Measurements from ENCODE around the gene LCA5. TPM values are rescaled to one million over a fixed set of nuclear protein-coding genes. Genes with fewer than 3 reads are reported as not detected.
"Not testable (repeated sequence)": the region's sequence is repeated elsewhere in the genome, so short reads cannot be mapped to it uniquely, and the experiment has no call there.

The LCA5 gene
- total RNA-seq, 1 donor from 2014 or later: 6.2 TPM

DNA sequence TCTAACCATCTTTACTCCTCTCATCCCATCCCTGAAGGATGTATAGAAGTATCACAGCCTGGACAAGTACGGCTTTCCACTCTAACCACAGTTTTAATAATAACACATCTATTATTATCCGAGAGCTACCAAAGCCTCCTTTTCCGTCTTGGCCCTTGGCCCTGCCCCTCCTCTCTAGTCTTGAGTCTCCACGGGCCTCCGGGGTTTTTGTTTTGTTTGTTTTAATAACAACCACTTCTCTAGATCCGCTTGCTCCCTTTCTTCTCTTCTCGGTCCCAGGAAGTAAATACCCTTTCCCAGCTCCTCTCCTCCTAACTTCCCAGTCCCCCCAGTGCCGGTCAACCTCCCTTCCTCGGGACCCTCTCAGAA is 661 bp downstream of the LCA5 start:
- no peaks in the 10 kb centered on the region for H3K27me3 Mint-ChIP-seq (ENCODE audit: low read depth, unreplicated experiment)
- FAIRE-seq: no peak

DNA sequence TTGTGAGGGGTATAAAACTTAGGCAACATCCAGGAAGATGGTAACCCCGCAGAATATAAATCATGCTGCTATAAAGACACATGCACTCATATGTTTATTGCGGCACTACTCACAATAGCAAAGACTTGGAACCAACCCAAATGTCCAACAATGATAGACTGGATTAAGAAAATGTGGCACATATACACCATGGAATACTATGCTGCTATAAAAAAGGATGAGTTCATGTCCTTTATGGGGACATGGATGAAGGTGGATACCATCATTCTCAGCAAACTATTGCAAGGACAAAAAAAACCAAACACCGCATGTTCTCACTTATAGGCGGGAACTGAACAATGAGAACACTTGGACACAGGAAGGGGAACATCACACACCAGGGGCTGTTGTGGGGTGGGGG is 7.7 kb downstream of the LCA5 start:
- H3K27ac ChIP-seq (ENCODE audit: low read depth, low read length); H3K27me3 ChIP-seq (ENCODE audit: insufficient read depth, low read length); H3K9me3 Mint-ChIP-seq (ENCODE audit: unreplicated experiment); H3K36me3 Mint-ChIP-seq (ENCODE audit: low read depth, unreplicated experiment); H3K9ac ChIP-seq (ENCODE audit: low read length); H3K4me3 Mint-ChIP-seq (ENCODE audit: unreplicated experiment); H3K4me3 ChIP-seq (ENCODE audit: insufficient read depth, low read depth, low read length); H3K27ac Mint-ChIP-seq (ENCODE audit: unreplicated experiment); H3K4me1 ChIP-seq (ENCODE audit: insufficient read depth, low read length); DNase-seq (ENCODE audit: low read depth); H3K36me3 ChIP-seq (ENCODE audit: insufficient read depth, low read length); H3K27me3 Mint-ChIP-seq (ENCODE audit: low read depth, unreplicated experiment); H4K20me1 ChIP-seq (ENCODE audit: insufficient read depth, low read length); FAIRE-seq; H2AFZ ChIP-seq (ENCODE audit: low read depth, low read length); H3K9me3 ChIP-seq (ENCODE audit: insufficient read depth, low read depth, low read length); H3K4me2 ChIP-seq (ENCODE audit: low read length): not testable (repeated sequence)
- H3K4me1 Mint-ChIP-seq (ENCODE audit: low read depth, unreplicated experiment): peaks cover 11% of the 10 kb centered on the region
- H3K79me2 ChIP-seq (ENCODE audit: insufficient read depth, low read length): peaks cover 30% of the 10 kb centered on the region

More for the DNA sequence above, 661 bp downstream of the LCA5 start:
- no peaks in the 10 kb centered on the region for H3K27me3 ChIP-seq (ENCODE audit: insufficient read depth, low read length)
- DNase-seq (ENCODE audit: low read depth): no peak
- H3K4me3 Mint-ChIP-seq (ENCODE audit: unreplicated experiment): no peak overlapping the region
- peaks cover 1% of the 10 kb centered on the region for H3K36me3 Mint-ChIP-seq (ENCODE audit: low read depth, unreplicated experiment)
- H3K4me1 Mint-ChIP-seq (ENCODE audit: low read depth, unreplicated experiment): no peaks in the 10 kb centered on the region
- peaks cover 47% of the 10 kb centered on the region for H3K79me2 ChIP-seq (ENCODE audit: insufficient read depth, low read length)
- peak overlapping the region; percentile 97 for H3K9ac ChIP-seq (ENCODE audit: low read length)
- H3K4me3 ChIP-seq (ENCODE audit: insufficient read depth, low read depth, low read length): peak overlapping the region; percentile 90
- no peaks in the 10 kb centered on the region for H3K9me3 ChIP-seq (ENCODE audit: insufficient read depth, low read depth, low read length)
- no peak overlapping the region for H3K27ac Mint-ChIP-seq (ENCODE audit: unreplicated experiment)
- H2AFZ ChIP-seq (ENCODE audit: low read depth, low read length): peak overlapping the region; percentile 74
- TF ChIP-seq, protein P1, sequence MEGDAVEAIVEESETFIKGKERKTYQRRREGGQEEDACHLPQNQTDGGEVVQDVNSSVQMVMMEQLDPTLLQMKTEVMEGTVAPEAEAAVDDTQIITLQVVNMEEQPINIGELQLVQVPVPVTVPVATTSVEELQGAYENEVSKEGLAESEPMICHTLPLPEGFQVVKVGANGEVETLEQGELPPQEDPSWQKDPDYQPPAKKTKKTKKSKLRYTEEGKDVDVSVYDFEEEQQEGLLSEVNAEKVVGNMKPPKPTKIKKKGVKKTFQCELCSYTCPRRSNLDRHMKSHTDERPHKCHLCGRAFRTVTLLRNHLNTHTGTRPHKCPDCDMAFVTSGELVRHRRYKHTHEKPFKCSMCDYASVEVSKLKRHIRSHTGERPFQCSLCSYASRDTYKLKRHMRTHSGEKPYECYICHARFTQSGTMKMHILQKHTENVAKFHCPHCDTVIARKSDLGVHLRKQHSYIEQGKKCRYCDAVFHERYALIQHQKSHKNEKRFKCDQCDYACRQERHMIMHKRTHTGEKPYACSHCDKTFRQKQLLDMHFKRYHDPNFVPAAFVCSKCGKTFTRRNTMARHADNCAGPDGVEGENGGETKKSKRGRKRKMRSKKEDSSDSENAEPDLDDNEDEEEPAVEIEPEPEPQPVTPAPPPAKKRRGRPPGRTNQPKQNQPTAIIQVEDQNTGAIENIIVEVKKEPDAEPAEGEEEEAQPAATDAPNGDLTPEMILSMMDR (IDR thresholded peaks at IDR 0.05; ENCODE audit: insufficient read depth, low read depth, low read length): no peak
- TF ChIP-seq EZH2 (IDR thresholded peaks at IDR 0.05; ENCODE audit: insufficient read depth, low read length): no peak
- no peaks in the 10 kb centered on the region for H3K36me3 ChIP-seq (ENCODE audit: insufficient read depth, low read length)
- H3K27ac ChIP-seq (ENCODE audit: low read depth, low read length): peak overlapping the region; percentile 98
- no peaks in the 10 kb centered on the region for H3K9me3 Mint-ChIP-seq (ENCODE audit: unreplicated experiment)
- H4K20me1 ChIP-seq (ENCODE audit: insufficient read depth, low read length): no peaks in the 10 kb centered on the region
- H3K4me2 ChIP-seq (ENCODE audit: low read length): peak overlapping the region; percentile 92
- H3K4me1 ChIP-seq (ENCODE audit: insufficient read depth, low read length): peaks cover 4% of the 10 kb centered on the region

DNA sequence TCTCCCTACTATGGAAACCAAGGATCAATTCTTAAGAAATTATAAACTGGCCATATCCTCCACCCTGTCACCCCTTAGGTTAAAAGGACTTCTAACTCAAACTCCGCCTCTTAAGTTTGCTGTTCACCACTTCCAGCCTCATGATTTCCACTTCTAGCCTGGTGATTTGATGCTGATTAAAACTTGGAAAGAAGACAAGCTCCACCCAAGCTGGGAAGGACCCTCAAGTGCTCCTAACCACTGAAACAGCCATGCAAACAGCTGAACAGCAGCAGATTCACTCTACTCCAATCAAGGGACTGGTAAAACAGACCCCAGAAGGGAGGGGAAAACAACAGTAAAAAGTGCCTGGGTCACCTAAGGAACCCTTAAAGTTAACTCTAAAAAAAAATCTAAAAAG is 10.3 kb downstream of the LCA5 start:
- H3K27ac ChIP-seq (ENCODE audit: low read depth, low read length): no peak overlapping the region
- peaks cover 1% of the 10 kb centered on the region for H3K36me3 Mint-ChIP-seq (ENCODE audit: low read depth, unreplicated experiment)

More for the DNA sequence above, 10.3 kb downstream of the LCA5 start:
- Mint-ChIP-seq H3K9me3 (ENCODE audit: unreplicated experiment) (no peaks in the 10 kb centered on the region), H3K27me3 (ENCODE audit: low read depth, unreplicated experiment) (no peaks in the 10 kb centered on the region), H3K4me1 (ENCODE audit: low read depth, unreplicated experiment) (peaks cover 11% of the 10 kb centered on the region), H3K4me3 (ENCODE audit: unreplicated experiment) (no peak overlapping the region), H3K27ac (ENCODE audit: unreplicated experiment) (peak overlapping the region; percentile 93)
- no peak for TF ChIP-seq EZH2 (IDR thresholded peaks at IDR 0.05; ENCODE audit: insufficient read depth, low read length)
- TF ChIP-seq, protein P1 (IDR thresholded peaks at IDR 0.05; ENCODE audit: insufficient read depth, low read depth, low read length): no peak
- Histone ChIP-seq H4K20me1 (ENCODE audit: insufficient read depth, low read length) (no peaks in the 10 kb centered on the region), H3K4me3 (ENCODE audit: insufficient read depth, low read depth, low read length) (no peak overlapping the region), H2AFZ (ENCODE audit: low read depth, low read length) (no peak overlapping the region), H3K9me3 (ENCODE audit: insufficient read depth, low read depth, low read length) (no peaks in the 10 kb centered on the region), H3K4me2 (ENCODE audit: low read length) (no peak overlapping the region), H3K79me2 (ENCODE audit: insufficient read depth, low read length) (peaks cover 20% of the 10 kb centered on the region), H3K36me3 (ENCODE audit: insufficient read depth, low read length) (no peaks in the 10 kb centered on the region), H3K4me1 (ENCODE audit: insufficient read depth, low read length) (peaks cover 6% of the 10 kb centered on the region), H3K27me3 (ENCODE audit: insufficient read depth, low read length) (no peaks in the 10 kb centered on the region), H3K9ac (ENCODE audit: low read length) (no peak overlapping the region)
- FAIRE-seq (no peak), DNase-seq (ENCODE audit: low read depth) (no peak)

Measured in astrocyte (in vitro differentiated cells and primary cell).